CD4-positive, alpha-beta T cell treated with Interleukin-6 at 100 ng/mL for 8 hours (primary cell): ENCODE measurements around the gene NTF4.
A peak's percentile ranks its signal among the peaks of the same experiment; 100 is the strongest.
"Not testable (repeated sequence)": the region's sequence is repeated elsewhere in the genome, so short reads cannot be mapped to it uniquely, and the experiment has no call there.

Experiments
- DNase-seq: peaks from one replicate; pipeline ENCODE4 v3.0.0-alpha.2; 2020; ENCODE audit warnings: mixed read lengths, low spot score

The NTF4 gene

DNA sequence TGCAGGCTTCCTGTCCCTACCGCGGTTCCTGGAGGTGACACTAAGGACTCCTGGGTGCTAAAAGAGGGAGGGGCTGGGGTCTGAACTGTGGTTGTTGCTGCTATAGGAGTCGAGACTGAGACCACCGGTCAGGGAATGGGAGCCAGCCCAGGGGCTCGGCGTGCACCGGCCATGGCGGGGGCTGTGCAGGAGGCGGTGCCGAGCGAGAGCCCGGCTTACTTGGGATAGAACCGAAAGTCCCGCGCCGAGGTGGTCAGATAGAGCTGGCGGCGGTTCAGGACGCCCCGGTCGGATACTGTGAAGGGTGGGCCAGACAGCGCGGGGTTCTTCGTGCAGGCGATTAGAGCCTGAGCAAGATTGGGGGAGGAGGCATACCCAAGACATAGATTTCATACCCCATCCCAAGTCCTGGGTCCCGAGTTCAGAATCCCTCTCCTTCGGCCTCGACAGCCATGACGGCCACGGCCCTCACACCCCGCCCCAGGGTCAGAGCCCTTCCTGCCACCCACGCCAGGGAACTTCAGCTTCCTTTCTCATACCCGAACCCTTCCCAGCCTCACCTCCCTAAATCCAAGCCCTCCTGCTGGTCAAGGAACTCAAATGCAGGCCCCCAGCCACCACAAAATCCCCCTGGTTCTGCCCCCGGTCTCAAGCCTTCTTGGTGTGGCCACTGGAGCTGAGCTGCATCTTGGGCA, 7.6 kb downstream of the NTF4 start:
- DNase-seq: not testable (repeated sequence)

DNA sequence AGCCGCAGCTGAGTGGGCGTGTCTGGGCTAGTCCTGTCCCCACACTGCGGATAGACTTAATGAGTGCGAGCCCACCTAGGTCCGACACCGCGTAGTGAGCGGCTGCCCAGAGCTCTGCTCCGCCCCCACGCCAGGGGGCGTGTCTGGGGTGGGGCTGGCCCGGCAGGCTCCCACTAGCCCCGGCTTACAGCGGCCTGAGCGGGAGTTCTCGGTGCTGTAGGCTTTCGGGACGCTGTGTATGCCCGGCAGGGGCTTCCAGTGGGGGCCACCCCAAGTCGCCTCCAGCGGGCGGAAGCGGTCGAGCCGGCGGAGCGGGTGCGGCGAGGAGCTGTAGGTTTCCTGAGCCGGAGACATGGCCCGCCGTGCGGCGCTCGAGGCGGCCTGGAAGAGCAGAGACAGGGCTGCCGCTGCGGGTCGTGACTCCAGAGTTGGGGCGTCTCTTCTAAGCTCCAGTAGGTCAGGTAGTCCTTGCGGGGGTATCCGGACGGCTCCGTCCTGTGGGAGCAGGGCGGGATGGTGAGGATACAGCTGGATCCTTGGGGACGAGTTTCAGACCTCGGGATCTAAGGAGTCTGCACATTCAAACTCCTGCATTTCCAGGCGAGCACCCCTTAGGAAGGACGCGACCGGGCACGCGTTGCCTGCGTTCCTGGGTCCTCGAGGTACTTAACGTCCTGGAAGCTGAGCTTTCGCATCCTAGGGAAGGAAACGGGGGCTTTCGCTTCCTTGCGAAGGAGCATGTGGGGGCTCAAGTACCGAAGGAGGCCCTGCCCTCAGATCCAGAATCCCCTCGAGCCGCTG, 8.3 kb downstream of the NTF4 start:
- DNase-seq: peak; percentile 30

DNA sequence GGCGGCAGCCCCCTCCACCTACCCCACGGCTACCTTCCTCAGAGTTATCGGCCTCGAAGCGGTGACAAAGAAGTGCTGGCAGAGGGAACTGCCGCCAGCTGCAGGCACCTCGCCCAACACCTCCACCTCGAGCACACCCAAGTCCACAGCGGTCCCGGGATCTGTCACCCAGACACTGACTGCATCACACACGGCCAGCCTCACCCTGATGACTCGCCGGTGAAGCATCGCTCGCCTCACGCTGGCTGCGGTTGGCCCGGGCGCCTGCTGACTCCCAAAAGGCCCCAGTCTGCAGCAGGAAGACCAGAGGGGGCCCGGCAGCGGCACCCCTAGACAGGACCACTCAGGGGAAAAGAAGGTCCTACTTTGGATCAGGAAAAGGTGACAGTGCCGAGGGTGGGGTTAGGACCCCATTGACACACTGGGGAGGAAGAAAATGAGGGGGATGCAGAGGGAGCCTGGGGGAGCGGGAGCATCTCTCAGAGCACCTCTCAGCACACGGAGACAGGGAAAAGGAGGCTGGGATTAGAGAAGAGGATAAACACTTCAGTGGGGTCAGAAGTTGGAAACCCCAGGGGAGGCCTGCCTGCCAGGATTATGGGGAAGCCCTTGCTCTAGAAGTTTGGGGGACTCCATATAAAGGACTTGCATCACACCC, 14.1 kb downstream of the NTF4 start:
- DNase-seq: not testable (repeated sequence)

DNA sequence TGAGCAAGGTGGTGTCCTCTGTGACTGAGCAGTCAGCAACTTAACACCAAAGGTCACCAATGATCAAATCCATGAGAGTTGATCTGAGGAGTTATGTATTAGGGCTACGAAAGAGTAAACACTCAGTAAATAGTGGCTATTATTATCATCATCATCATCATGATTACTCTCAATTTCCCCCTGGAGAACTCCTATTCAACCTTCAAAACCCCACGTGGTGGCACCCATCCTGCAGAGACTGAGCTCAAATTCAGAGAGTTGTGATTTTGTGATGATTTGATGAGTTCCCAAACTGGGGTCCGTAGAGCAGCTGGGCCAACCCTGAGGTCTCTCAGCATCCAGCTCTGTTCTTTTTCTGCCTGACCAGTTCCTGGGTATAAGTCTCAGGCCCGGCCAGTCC, 14.8 kb downstream of the NTF4 start:
- not testable (repeated sequence) for DNase-seq

DNA sequence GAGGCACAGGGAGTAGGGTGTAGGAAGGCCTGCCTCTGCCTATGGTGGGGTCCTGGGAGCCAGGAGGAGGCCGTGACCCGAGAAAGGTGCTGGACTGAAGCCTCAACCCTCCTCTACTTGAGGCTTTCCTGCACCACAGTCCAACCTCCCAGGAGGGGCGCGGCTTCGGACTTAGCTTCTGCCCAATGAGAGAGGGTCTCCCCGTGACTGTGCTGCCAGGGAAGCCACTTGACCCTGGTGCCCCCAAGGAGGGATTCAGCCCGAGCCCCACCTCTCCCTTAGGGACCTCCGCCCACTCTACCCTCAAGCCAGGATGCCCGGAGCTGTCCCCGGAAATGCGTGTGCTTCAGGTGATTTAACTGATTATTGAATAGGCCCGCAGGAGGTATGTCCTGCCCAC, 15.6 kb downstream of the NTF4 start, which contains the start of gene CGB8:
TSS of gene CGB8 (minus strand) at position 101 of the 400 bp plus-strand sequence. CDS start 372 bp downstream, outside the sequence.
- not testable (repeated sequence) for DNase-seq

DNA sequence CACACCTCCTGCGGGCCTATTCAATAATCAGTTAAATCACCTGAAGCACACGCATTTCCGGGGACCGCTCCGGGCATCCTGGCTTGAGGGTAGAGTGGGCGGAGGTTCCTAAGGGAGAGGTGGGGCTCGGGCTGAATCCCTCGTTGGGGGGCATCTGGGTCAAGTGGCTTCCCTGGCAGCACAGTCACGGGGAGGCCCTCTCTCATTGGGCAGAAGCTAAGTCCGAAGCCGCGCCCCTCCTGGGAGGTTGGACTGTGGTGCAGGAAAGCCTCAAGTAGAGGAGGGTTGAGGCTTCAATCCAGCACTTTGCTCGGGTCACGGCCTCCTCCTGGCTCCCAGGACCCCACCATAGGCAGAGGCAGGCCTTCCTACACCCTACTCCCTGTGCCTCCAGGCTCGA, 21.1 kb downstream of the NTF4 start, which contains the start of gene CGB5:
TSS of gene CGB5 (plus strand) at position 301 of the 400 bp plus-strand sequence. CDS start 362 bp downstream, outside the sequence.
- not testable (repeated sequence) for DNase-seq

DNA sequence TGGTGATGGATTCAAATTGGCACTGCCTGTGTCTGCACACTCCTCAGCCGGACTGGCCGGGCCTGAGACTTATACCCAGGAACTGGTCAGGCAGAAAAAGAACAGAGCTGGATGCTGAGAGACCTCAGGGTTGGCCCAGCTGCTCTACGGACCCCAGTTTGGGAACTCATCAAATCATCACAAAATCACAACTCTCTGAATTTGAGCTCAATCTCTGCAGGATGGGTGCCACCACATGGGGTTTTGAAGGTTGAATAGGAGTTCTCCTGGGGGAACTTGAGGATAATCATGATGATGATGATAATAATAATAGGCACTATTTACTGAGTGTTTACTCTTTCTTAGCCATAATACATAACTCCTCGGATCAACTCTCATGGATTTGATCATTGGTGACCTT, 22.0 kb downstream of the NTF4 start:
- DNase-seq: not testable (repeated sequence)

DNA sequence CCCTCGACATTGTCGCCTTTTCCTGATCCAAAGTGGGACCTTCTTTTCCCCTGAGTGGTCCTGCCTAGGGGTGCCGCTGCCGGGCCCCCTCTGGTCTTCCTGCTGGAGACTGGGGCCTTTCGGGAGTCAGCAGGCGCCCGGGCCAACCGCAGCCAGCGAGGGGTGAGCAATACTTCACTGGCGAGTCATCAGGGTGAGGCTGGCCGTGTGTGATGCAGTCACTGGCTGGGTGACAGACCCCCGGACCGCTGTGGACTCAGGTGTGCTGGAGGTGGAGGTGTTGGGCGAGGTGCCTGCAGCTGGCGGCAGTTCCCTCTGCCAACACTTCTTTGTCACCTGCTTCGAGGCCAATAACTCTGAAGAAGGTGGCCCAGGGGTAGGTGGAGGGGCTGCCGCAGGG, 22.4 kb downstream of the NTF4 start:
- DNase-seq: no peak

DNA sequence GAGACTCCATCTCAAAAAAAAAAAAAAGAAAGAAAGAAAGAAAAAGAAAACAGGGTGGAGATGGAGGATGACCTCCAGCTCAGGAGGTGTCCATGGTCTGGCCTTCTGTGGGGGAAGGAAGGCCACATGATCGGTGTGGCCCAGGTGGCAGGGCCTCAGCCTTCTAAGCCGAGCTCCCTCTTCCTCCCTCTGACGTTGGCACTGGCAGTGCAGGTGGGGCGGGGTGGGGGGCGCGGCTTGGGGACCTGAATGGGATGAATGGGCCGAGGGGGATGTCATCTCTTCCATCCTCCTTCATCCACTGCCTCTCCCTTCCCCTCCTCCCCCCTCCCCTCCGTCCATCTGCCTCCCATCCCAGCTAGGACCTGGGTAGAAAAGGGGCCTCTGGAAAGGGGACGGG, 24.9 kb downstream of the NTF4 start:
- DNase-seq: not testable (repeated sequence)

DNA sequence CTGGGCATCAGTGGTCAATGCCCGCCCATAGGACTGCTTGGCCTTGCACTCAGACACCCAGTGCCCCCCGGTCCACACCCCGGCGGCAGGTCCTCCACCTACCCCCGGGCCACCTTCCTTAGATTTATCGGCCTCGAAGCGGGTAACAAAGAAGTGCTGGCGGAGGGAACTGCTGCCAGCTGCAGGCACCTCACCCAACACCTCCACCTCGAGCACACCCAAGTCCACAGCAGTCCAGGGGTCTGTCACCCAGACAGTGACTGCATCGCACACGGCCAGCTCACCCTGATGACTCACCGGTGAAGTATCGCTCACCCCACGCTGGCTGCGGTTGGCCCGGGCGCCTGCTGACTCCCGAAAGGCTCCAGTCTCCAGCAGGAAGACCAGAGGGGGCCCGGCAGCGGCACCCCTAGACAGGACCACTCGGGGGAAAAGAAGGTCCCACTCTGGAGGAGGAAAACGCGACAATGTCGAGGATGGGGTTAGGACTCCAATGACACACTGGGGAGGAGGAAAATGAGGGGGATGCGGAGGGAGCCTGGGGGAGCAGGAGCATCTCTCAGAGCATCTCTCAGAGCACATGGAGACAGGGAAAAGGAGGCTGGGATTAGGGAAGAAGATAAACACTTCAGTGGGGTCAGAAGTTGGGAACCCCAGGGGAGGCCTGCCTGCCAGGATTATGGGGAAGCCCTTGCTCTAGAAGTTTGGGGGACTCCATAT, 25.9 kb downstream of the NTF4 start:
- not testable (repeated sequence) for DNase-seq

DNA sequence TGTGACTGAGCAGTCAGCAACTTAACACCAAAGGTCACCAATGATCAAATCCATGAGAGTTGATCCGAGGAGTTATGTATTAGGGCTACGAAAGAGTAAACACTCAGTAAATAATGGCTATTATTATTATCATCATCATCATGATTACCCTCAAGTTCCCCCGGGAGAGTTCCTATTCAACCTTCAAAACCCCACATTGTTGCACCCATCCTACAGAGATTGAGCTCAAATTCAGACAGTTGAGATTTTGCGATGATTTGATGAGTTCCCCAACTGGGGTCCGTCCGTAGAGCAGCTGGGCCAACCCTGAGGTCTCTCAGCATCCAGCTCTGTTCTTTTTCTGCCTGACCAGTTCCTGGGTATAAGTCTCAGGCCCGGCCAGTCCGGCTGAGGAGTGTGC, 26.5 kb downstream of the NTF4 start:
- not testable (repeated sequence) for DNase-seq

DNA sequence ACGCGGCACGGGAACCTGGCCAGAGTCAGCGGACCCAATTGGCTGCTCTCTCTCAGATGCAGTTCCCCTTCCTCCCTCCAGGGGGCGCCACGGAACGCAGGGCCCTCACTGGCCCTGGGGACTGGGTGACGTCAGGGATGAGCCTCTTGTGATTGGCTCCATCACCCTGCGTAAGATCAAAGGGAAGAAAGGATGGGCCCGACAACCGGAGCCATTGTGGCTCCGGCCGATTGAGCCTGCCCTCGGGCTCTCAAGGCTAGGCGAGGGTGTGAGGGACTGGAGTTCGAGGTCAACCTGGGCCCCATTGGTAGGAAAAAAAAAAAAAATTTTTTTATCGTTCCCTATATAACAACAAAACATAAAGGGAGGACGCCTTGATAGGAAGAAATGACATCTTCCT, 27.8 kb downstream of the NTF4 start, which contains the start of gene CGB1:
TSS of gene CGB1 (minus strand) at position 81 of the 400 bp plus-strand sequence. CDS start 184 bp downstream, outside the sequence.
- not testable (repeated sequence) for DNase-seq

DNA sequence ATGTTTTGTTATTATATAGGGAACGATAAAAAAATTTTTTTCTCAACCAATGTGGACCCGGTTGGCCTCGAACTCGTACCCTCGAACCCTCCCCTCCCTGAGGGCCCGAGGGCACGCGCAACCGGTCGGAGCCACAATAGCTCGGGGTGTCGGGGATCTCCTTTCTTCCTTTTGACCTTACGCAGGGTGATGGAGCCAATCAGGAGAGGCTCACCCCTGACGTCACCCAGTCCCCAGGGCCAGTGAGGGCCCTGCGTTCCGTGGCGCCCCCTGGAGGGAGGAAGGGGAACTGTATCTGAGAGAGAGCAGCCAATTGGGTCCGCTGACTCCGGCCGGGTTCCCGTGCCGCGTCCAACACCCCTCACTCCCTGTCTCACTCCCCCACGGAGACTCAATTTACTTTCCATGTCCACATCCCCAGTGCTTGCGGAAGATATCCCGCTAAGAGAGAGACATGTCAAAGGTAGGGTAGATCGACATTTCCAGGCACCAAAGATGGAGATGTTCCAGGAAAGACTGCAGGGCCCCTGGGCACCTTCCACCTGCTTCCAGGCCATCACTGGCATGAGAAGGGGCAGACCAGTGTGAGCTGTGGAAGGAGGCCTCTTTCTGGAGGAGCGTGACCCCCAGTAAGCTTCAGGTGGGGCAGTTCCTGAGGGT, 32.8 kb downstream of the NTF4 start, which contains the start of gene CGB2:
TSS of gene CGB2 (plus strand) at position 249 of the 660 bp plus-strand sequence. CDS start at position 455, 206 bp downstream.
- peak; percentile 22 for DNase-seq

DNA sequence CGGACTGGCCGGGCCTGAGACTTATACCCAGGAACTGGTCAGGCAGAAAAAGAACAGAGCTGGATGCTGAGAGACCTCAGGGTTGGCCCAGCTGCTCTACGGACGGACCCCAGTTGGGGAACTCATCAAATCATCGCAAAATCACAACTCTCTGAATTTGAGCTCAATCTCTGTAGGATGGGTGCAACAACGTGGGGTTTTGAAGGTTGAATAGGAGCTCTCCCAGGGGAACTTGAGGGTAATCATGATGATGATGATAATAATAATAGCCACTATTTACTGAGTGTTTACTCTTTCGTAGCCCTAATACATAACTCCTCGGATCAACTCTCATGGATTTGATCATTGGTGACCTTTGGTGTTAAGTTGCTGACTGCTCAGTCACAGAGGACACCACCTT, 34.3 kb downstream of the NTF4 start:
- not testable (repeated sequence) for DNase-seq

DNA sequence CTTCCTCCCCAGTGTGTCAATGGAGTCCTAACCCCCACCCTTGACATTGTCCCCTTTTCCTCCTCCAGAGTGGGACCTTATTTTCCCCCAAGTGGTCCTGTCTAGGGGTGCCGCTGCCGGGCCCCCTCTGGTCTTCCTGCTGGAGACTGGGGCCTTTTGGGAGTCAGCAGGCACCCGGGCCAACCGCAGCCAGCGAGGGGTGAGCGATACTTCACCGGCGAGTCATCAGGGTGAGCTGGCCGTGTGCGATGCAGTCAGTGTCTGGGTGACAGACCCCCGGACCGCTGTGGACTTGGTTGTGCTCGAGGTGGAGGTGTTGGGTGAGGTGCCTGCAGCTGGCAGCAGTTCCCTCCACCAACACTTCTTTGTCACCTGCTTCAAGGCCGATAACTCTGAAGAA, 34.9 kb downstream of the NTF4 start:
- DNase-seq: not testable (repeated sequence)

DNA sequence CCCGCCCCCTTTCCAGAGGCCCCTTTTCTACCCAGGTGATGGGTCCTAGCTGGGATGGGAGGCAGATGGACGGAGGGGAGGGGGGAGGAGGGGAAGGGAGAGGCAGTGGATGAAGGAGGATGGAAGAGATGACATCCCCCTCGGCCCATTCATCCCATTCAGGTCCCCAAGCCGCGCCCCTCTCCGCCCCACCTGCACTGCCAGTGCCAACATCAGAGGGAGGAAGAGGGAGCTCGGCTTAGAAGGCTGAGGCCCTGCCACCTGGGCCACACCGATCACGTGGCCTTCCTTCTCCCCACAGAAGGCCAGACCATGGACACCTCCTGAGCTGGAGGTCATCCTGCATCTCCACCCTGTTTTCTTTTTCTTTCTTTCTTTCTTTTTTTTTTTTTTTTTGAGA, 35.9 kb downstream of the NTF4 start:
- not testable (repeated sequence) for DNase-seq

DNA sequence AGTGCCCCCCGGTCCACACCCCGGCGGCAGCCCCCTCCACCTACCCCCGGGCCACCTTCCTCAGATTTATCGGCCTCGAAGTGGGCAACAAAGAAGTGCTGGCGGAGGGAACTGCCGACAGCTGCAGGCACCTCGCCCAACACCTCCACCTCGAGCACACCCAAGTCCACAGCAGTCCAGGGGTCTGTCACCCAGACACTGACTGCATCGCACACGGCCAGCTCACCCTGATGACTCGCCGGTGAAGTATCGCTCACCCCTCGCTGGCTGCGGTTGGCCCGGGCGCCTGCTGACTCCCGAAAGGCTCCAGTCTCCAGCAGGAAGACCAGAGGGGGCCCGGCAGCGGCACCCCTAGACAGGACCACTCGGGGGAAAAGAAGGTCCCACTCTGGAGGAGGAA, 39.0 kb downstream of the NTF4 start:
- DNase-seq: not testable (repeated sequence)

DNA sequence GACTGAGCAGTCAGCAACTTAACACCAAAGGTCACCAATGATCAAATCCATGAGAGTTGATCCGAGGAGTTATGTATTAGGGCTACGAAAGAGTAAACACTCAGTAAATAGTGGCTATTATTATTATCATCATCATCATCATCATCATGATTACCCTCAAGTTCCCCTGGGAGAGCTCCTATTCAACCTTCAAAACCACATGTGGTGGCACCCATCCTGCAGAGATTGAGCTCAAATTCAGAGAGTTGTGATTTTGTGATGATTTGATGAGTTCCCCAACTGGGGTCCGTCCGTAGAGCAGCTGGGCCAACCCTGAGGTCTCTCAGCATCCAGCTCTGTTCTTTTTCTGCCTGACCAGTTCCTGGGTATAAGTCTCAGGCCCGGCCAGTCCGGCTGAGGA, 39.5 kb downstream of the NTF4 start:
- not testable (repeated sequence) for DNase-seq

DNA sequence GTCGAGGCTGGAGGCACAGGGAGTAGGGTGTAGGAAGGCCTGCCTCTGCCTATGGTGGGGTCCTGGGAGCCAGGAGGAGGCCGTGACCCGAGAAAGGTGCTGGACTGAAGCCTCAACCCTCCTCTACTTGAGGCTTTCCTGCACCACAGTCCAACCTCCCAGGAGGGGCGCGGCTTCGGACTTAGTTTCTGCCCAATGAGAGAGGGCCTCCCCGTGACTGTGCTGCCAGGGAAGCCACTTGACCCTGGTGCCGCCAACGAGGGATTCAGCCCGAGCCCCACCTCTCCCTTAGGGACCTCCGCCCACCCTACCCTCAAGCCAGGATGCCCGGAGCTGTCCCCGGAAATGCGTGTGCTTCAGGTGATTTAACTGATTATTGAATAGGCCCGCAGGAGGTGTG, 40.4 kb downstream of the NTF4 start, which contains the start of gene CGB3:
TSS of gene CGB3 (minus strand) at position 101 of the 400 bp plus-strand sequence. CDS start 362 bp downstream, outside the sequence.
- DNase-seq: not testable (repeated sequence)

DNA sequence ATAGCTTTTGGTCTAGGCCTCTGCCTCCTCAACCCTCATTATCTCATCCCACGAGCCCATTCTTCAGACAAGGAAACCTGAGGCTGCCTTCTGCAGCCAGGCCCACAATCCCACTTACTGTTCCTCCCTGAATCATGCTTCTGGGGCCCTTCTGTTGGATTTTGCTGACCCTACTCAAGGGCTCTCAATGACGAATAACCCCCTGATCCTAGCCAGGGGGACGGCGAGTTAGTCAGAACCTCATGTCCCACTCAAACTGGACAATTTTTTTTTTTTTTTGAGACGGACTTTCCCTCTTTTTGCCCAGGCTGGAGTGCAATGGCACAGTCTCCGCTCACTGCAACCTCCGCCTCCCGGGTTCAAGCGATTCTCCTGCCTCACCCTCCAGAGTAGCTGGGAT, 42.5 kb downstream of the NTF4 start:
- DNase-seq: no peak
